Panc1 (cell line): ENCODE measurements around the gene TM7SF3. TPM values are rescaled to one million over a fixed set of nuclear protein-coding genes. Genes with fewer than 3 reads are reported as not detected.

ENCODE experiments used
- ATAC-seq: fragments of 200-7000 bp; cut with Tn5 transposase; 2 replicates; pipeline ENCODE4 v1.9.1; 2020; ENCODE audit warnings: mild to moderate bottlenecking, moderate library complexity
- BruUV-seq: library from RNA; stranded (reverse); fragments of 400-500 nt; replicated peaks from 2 replicates; lab custom pipeline; 2021; lab: Mats Ljungman, UMichigan
- CTCF ChIA-PET: fragments of 300-600 bp; sonication (Branson Sonifier 250); formaldehyde crosslinking; loops from one replicate; lab custom pipeline; 2022; ENCODE audit warnings: antibody characterized with exemption; lab: Charles Lee
- POLR2A ChIA-PET: fragments of 300-600 bp; sonication (Branson Sonifier 250); formaldehyde crosslinking; loops from one replicate; lab custom pipeline; 2022; ENCODE audit warnings: antibody characterized with exemption; lab: Charles Lee
- DNase-seq: peaks from one replicate; pipeline ENCODE4 v3.0.0-alpha.2; 2010; ENCODE audit warnings: low read depth, low spot score
- H3K27ac ChIP-seq: 2 replicates; pipeline ENCODE4 v1.5.1; 2011; ENCODE audit warnings: mild to moderate bottlenecking, low read length, inconsistent platforms
- H3K27me3 ChIP-seq: fragments of 200-500 bp; sonication (Bioruptor generic); 2 replicates; pipeline ENCODE4 v1.6.0; 2014; ENCODE audit warnings: low read length, inconsistent platforms; ENCODE audit not compliant: control insufficient read depth, insufficient read depth
- H3K36me3 ChIP-seq: fragments of 200-500 bp; sonication (Bioruptor generic); 2 replicates; pipeline ENCODE4 v1.5.1; 2014; ENCODE audit warnings: inconsistent platforms, mild to moderate bottlenecking, low read length, moderate library complexity; ENCODE audit not compliant: control insufficient read depth, insufficient read depth
- H3K4me1 ChIP-seq: 2 replicates; pipeline ENCODE4 v1.5.1; 2011; ENCODE audit warnings: inconsistent platforms, mild to moderate bottlenecking, low read length, moderate library complexity; ENCODE audit not compliant: control insufficient read depth, insufficient read depth
- H3K4me3 ChIP-seq, 2 experiments: 2 replicates each; pipeline ENCODE4 v1.5.1; 2011 to 2012; ENCODE audit warnings: low read depth in 2 of 2, low read length in 2 of 2, mild to moderate bottlenecking in 2 of 2, inconsistent platforms in 1 of 2, moderate library complexity in 1 of 2
- H3K9me3 ChIP-seq: fragments of 200-500 bp; sonication (Bioruptor generic); 2 replicates; pipeline ENCODE4 v1.5.1; 2014; ENCODE audit warnings: low read depth, mild to moderate bottlenecking, inconsistent platforms, low read length, moderate library complexity; ENCODE audit not compliant: control insufficient read depth, insufficient read depth
- CTCF ChIP-seq: fragments of 450-650 bp; IDR thresholded peaks from 2 replicates; pipeline ENCODE4 v1.5.1; 2017; ENCODE audit warnings: mild to moderate bottlenecking
- REST ChIP-seq, 2 experiments: IDR thresholded peaks; 2 replicates each; pipeline ENCODE4 v1.6.1; 2011 to 2012; ENCODE audit warnings: low read depth in 2 of 2, control low read depth in 1 of 2, low read length in 1 of 2, mild to moderate bottlenecking in 1 of 2, moderate library complexity in 1 of 2; ENCODE audit not compliant: insufficient read depth in 1 of 2
- TCF7L2 ChIP-seq: IDR thresholded peaks from 2 replicates; pipeline ENCODE4 v1.6.1; 2011; ENCODE audit warnings: mild to moderate bottlenecking, low read depth, low read length, inconsistent platforms
- in situ Hi-C: cut with HindIII; loops from 2 replicates; pipeline ENCODE4 v1.10.0; 2016; ENCODE audit warnings: low sequenced_read_pairs, low pct_unique_long_range_greater_than_20kb
- intact Hi-C: fragments of 100-400 bp; cut with micrococcal nuclease; formaldehyde crosslinking; loops from one replicate; pipeline ENCODE4 v1.10.0; 2022; ENCODE audit not compliant: unreplicated experiment
- total RNA-seq: library from RNA; stranded (reverse); gene quantifications from one replicate; pipeline ENCODE4 v1.2.1, GENCODE V29; 2021; ENCODE audit not compliant: unreplicated experiment

Gene TM7SF3
- total RNA-seq, 1 experiment from 2014 or later: 59.8 TPM

GRCh38 chr12:27012239-27012981 is 1.8 kb downstream of the TM7SF3 start:
- no peak for ATAC-seq
- Histone ChIP-seq H3K4me1 (peaks cover 25% of the 10 kb centered on the region), H3K4me3 (no peak overlapping the region), H3K27me3 (no peaks in the 10 kb centered on the region), H3K27ac (no peak overlapping the region), H3K9me3 (no peaks in the 10 kb centered on the region), H3K36me3 (no peaks in the 10 kb centered on the region)
- no TSS peak for BruUV-seq
- in situ Hi-C loops: no loop called here
- no peak for TF ChIP-seq CTCF
- CTCF ChIA-PET: no interaction called here
- intact Hi-C loops: loop anchor here (5.0 to 10.0 kb wide), 3 partner anchors 75 to 160 kb away; partner anchors contain the start of genes FGFR1OP2 and INTS13
- POLR2A ChIA-PET: interaction anchor here (0.7 to 0.8 kb wide), 2 partner anchors 10 to 1124 kb away, joined by 6 to 12 read pairs; partner anchors contain the start of gene MED21
- no peak for DNase-seq

- intact Hi-C loops (loop anchor here (5.0 to 10.0 kb wide), 3 partner anchors 73 to 158 kb away; partner anchors contain the start of genes FGFR1OP2 and INTS13), in situ Hi-C loops (no loop called here)
- H3K27ac ChIP-seq: 0 out of 2 replicates have a peak overlapping the region, but pooled peaks have one; percentile 6
- ChIA-PET POLR2A (no interaction called here), CTCF (no interaction called here)
- H3K4me1 ChIP-seq: peaks cover 18% of the 10 kb centered on the region
- no peaks in the 10 kb centered on the region for H3K36me3 ChIP-seq
- H3K9me3 ChIP-seq: no peaks in the 10 kb centered on the region
- BruUV-seq: no TSS peak
- DNase-seq (no peak), ATAC-seq (no peak)
- no peak overlapping the region for H3K4me3 ChIP-seq
- TF ChIP-seq REST (IDR thresholded peaks at IDR 0.05; ENCODE audit: insufficient read depth in 1 of 2, low read depth in 2 of 2, low read length in 1 of 2): no peak
- peak; percentile 13; the same call in 1 of the 2 replicates for TF ChIP-seq CTCF
- no peak for TF ChIP-seq TCF7L2
- no peaks in the 10 kb centered on the region for H3K27me3 ChIP-seq
These were observed 4.3 kb downstream of the TM7SF3 start for GRCh38 chr12:27009881-27010301.
